HepG2 (cell line): Measurements from ENCODE around the gene NHSL1. TPM values are rescaled to one million over a fixed set of nuclear protein-coding genes. Genes with fewer than 3 reads are reported as not detected.
A peak's percentile ranks its signal among the peaks of the same experiment; 100 is the strongest.

Experiments
- ARID5B ChIP-seq: IDR thresholded peaks from 2 replicates; pipeline ENCODE4 v1.4.0; 2020; ENCODE audit warnings: mild to moderate bottlenecking, missing genetic modification reagents
- ASH2L ChIP-seq: fragments of 300-600, 200-600 bp; sonication (generic); IDR thresholded peaks from 2 replicates; pipeline ENCODE4 v1.7.0; 2017; ENCODE audit warnings: low read depth, mild to moderate bottlenecking, moderate library complexity, mixed read lengths, low read length; ENCODE audit not compliant: insufficient read length
- CREB1 ChIP-seq, 2 experiments: fragments of 450-650 bp in 1 of 2; IDR thresholded peaks; 2 replicates each; pipeline ENCODE4 v1.6.1; 2016 to 2017; ENCODE audit warnings: control low read depth in 1 of 2, mild to moderate bottlenecking in 1 of 2, missing compliant biosample characterization in 1 of 2, missing genetic modification characterization in 1 of 2
- NR2F1 ChIP-seq, 2 experiments: fragments of 450-650 bp in 1 of 2; formaldehyde crosslinking in 1 of 2; IDR thresholded peaks; 2 replicates each; pipeline versions ENCODE4 v1.5.0 to v1.6.1; 2016 to 2020; ENCODE audit warnings: mild to moderate bottlenecking in 1 of 2, missing compliant biosample characterization in 1 of 2, missing genetic modification reagents in 1 of 2, moderate library complexity in 1 of 2
- THAP7 ChIP-seq: sonication (generic); formaldehyde crosslinking; IDR thresholded peaks from 2 replicates; pipeline ENCODE4 v1.8.1; 2023; ENCODE audit warnings: mild to moderate bottlenecking, missing genetic modification reagents
- TRIM24 ChIP-seq: sonication (generic); formaldehyde crosslinking; IDR thresholded peaks from 2 replicates; pipeline ENCODE4 v1.8.0; 2022; ENCODE audit warnings: mild to moderate bottlenecking, missing genetic modification reagents
- ZNF75D ChIP-seq: sonication (generic); formaldehyde crosslinking; IDR thresholded peaks from 2 replicates; pipeline ENCODE4 v1.8.1; 2023; ENCODE audit warnings: missing genetic modification reagents, mild to moderate bottlenecking, borderline replicate concordance
- ZSCAN25 ChIP-seq: sonication (generic); formaldehyde crosslinking; IDR thresholded peaks from 2 replicates; pipeline ENCODE4 v1.8.0; 2022; ENCODE audit warnings: mild to moderate bottlenecking, missing genetic modification reagents
- polyA plus RNA-seq, 8 experiments: library from polyadenylated mRNA; depleted of rRNA in 3 of 8; stranded (reverse) in 7 of 8; unstranded in 1 of 8; fragments of >200 nt; fragmentation: Illumina TruSeq in 4 of 8; extraction: Trizol in 4 of 8; gene quantifications; 2 replicates each; pipeline versions ENCODE4 v1.2.1 to v1.2.3, GENCODE V29; 2011 to 2016; ENCODE audit warnings: low read depth in 4 of 8, missing spikeins in 1 of 8, mixed read lengths in 1 of 8; ENCODE audit not compliant: insufficient read depth in 1 of 8
- total RNA-seq, 5 experiments: library from RNA; depleted of rRNA; stranded (reverse); fragments of >200 nt; fragmentation: Illumina TruSeq; extraction: Trizol; gene quantifications; 2 replicates each; pipeline ENCODE4 v1.2.3, GENCODE V29; 2016; ENCODE audit warnings: low read depth in 1 of 5
- TF ChIP-seq, protein P1 (sequence below): sonication (generic); formaldehyde crosslinking; IDR thresholded peaks from 2 replicates; pipeline ENCODE4 v1.4.0; 2020; ENCODE audit warnings: missing genetic modification reagents, borderline replicate concordance
- TF ChIP-seq, protein P2 (sequence below): sonication (generic); formaldehyde crosslinking; IDR thresholded peaks from 2 replicates; pipeline ENCODE4 v1.9.0; 2022; ENCODE audit warnings: missing genetic modification reagents, mild to moderate bottlenecking, borderline replicate concordance
- TF ChIP-seq, protein P3 (sequence below): sonication (generic); formaldehyde crosslinking; IDR thresholded peaks from 2 replicates; pipeline ENCODE4 v1.5.0; 2020; ENCODE audit warnings: mild to moderate bottlenecking, missing genetic modification reagents
- TF ChIP-seq, protein P4 (sequence below): sonication (generic); formaldehyde crosslinking; conservative IDR thresholded peaks from 2 replicates; pipeline ENCODE4 v1.8.0; 2022; ENCODE audit warnings: low read depth, missing genetic modification reagents

NHSL1 gene
- total and polyA plus RNA-seq, 2 of the 13 experiments (the other 11 are each of a cell fraction or from before 2014, with no cell fraction given) = 24.9 to 53.6 TPM

- TF ChIP-seq THAP7 = no peak
- TF ChIP-seq ZSCAN25 (CRISPR knock-in tag) = no peak
- no peak for TF ChIP-seq TRIM24 (CRISPR knock-in tag)
- TF ChIP-seq ZNF75D (CRISPR knock-in tag) = no peak
- 0 out of 4 replicates have a peak, but pooled peaks have one; percentile 8 to 53 for TF ChIP-seq NR2F1 (CRISPR knock-in tag; IDR thresholded peaks at IDR 0.05)
- TF ChIP-seq, protein P1, sequence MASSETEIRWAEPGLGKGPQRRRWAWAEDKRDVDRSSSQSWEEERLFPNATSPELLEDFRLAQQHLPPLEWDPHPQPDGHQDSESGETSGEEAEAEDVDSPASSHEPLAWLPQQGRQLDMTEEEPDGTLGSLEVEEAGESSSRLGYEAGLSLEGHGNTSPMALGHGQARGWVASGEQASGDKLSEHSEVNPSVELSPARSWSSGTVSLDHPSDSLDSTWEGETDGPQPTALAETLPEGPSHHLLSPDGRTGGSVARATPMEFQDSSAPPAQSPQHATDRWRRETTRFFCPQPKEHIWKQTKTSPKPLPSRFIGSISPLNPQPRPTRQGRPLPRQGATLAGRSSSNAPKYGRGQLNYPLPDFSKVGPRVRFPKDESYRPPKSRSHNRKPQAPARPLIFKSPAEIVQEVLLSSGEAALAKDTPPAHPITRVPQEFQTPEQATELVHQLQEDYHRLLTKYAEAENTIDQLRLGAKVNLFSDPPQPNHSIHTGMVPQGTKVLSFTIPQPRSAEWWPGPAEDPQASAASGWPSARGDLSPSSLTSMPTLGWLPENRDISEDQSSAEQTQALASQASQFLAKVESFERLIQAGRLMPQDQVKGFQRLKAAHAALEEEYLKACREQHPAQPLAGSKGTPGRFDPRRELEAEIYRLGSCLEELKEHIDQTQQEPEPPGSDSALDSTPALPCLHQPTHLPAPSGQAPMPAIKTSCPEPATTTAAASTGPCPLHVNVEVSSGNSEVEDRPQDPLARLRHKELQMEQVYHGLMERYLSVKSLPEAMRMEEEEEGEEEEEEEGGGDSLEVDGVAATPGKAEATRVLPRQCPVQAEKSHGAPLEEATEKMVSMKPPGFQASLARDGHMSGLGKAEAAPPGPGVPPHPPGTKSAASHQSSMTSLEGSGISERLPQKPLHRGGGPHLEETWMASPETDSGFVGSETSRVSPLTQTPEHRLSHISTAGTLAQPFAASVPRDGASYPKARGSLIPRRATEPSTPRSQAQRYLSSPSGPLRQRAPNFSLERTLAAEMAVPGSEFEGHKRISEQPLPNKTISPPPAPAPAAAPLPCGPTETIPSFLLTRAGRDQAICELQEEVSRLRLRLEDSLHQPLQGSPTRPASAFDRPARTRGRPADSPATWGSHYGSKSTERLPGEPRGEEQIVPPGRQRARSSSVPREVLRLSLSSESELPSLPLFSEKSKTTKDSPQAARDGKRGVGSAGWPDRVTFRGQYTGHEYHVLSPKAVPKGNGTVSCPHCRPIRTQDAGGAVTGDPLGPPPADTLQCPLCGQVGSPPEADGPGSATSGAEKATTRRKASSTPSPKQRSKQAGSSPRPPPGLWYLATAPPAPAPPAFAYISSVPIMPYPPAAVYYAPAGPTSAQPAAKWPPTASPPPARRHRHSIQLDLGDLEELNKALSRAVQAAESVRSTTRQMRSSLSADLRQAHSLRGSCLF (CRISPR knock-in tag) = no peak
- TF ChIP-seq, protein P2, sequence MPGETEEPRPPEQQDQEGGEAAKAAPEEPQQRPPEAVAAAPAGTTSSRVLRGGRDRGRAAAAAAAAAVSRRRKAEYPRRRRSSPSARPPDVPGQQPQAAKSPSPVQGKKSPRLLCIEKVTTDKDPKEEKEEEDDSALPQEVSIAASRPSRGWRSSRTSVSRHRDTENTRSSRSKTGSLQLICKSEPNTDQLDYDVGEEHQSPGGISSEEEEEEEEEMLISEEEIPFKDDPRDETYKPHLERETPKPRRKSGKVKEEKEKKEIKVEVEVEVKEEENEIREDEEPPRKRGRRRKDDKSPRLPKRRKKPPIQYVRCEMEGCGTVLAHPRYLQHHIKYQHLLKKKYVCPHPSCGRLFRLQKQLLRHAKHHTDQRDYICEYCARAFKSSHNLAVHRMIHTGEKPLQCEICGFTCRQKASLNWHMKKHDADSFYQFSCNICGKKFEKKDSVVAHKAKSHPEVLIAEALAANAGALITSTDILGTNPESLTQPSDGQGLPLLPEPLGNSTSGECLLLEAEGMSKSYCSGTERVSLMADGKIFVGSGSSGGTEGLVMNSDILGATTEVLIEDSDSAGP (CRISPR knock-in tag) = no peak; the same call in 1 of the 2 replicates
- TF ChIP-seq ASH2L = peak; percentile 57
- peak; percentile 90 for TF ChIP-seq ARID5B (CRISPR knock-in tag)
- TF ChIP-seq, protein P3, sequence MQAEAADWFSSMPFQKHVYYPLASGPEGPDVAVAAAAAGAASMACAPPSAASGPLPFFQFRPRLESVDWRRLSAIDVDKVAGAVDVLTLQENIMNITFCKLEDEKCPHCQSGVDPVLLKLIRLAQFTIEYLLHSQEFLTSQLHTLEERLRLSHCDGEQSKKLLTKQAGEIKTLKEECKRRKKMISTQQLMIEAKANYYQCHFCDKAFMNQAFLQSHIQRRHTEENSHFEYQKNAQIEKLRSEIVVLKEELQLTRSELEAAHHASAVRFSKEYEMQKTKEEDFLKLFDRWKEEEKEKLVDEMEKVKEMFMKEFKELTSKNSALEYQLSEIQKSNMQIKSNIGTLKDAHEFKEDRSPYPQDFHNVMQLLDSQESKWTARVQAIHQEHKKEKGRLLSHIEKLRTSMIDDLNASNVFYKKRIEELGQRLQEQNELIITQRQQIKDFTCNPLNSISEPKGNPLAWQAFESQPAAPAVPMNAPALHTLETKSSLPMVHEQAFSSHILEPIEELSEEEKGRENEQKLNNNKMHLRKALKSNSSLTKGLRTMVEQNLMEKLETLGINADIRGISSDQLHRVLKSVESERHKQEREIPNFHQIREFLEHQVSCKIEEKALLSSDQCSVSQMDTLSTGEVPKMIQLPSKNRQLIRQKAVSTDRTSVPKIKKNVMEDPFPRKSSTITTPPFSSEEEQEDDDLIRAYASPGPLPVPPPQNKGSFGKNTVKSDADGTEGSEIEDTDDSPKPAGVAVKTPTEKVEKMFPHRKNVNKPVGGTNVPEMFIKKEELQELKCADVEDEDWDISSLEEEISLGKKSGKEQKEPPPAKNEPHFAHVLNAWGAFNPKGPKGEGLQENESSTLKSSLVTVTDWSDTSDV (CRISPR knock-in tag) = no peak
- no peak for TF ChIP-seq CREB1 (IDR thresholded peaks at IDR 0.05)
- TF ChIP-seq CREB1 (CRISPR knock-in tag; IDR thresholded peaks at IDR 0.05) = 0 out of 2 replicates have a peak, but pooled peaks have one; percentile 42
- TF ChIP-seq, protein P4, sequence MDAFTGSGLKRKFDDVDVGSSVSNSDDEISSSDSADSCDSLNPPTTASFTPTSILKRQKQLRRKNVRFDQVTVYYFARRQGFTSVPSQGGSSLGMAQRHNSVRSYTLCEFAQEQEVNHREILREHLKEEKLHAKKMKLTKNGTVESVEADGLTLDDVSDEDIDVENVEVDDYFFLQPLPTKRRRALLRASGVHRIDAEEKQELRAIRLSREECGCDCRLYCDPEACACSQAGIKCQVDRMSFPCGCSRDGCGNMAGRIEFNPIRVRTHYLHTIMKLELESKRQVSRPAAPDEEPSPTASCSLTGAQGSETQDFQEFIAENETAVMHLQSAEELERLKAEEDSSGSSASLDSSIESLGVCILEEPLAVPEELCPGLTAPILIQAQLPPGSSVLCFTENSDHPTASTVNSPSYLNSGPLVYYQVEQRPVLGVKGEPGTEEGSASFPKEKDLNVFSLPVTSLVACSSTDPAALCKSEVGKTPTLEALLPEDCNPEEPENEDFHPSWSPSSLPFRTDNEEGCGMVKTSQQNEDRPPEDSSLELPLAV (CRISPR knock-in tag) = no peak
Observed at GRCh38 chr6:138526822-138527235, 27.5 kb upstream of the NHSL1 start (continued).
